IPS-18c (cell line): ENCODE data around the gene FKBP4.

ENCODE experiments used
- H3K4me3 ChIP-seq: 2 replicates; pipeline ENCODE4 v1.7.0; 2013; ENCODE audit warnings: low read depth, mild to moderate bottlenecking, low read length, moderate library complexity; ENCODE audit not compliant: insufficient read depth
- H3K9me3 ChIP-seq: one replicate; pipeline ENCODE4 v1.6.1; 2013; ENCODE audit warnings: mild to moderate bottlenecking, low read length, moderate library complexity; ENCODE audit not compliant: control insufficient read depth, insufficient read depth

FKBP4 gene

DNA sequence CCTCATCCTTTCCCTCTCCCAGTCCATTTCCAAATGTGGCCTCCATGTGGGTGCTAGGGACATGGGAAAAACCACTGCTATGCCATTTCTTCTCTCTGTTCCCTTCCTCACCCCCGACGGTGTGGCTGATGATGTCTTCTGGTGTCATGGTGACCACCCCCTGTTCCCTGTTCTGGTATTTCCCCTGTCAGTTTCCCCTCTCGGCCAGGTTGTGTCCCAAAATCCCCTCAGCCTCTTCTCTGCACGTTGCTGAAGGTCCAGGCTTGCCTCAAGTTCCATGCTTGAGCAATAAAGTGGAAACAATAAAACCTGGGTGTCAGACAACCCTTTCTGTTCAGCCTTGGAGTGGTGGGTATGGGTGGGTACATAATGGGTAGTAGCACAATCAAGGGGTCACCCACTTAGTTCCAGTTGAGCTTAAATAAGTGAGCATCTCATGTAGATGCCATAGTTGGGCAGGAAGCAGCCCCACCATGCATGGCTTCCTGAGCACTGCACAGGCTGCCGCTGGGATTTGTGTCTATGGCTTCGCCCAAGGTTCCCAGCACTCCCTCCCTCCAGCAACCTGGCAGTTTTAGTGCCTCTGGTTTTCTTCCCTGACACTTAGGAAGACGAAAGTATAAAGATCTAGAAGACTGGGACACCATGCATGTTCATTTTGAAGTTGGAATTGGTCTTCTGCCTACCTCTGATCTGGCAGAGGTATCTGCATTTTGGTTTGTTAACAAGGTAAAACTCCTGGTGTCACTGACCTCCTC, 9.0 kb downstream of the FKBP4 start:
- no peak overlapping the region for H3K4me3 ChIP-seq
- no peaks in the 10 kb centered on the region for H3K9me3 ChIP-seq

DNA sequence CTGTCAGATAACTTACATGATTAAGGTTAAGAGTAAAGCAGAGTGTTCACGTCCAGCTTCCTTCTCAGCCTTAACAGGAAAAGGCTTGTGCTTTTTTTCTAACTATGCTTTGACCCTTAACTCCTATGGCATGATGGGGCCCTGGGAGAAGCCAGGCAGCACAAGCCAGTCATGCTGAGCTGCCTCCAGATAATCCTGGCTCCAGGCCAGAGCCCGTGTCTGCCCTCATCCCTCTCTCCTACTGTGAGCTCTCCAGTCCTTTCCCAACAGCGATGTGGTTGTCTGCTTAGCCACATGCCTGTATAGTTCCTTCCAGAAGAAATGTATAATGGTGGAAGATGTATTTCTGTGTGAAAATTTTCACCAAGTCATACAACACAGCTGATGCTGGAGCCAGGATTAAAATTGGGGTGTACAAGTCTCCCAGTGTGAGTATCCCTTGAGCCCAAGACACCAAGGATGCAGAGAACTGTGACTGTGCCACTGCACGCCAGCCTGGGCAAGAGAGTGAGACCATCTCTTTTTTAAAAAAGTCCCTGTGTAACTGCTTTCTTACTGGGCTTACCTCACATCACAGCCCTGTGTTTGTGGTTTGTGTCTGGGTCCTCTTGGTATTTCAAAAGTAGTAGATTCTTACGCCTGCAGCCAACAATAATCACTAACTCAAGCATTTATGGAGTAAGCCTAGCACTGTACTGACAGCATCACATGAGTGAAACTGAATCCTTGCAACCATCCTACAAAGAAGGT, 9.8 kb downstream of the FKBP4 start:
- no peak overlapping the region for H3K4me3 ChIP-seq

DNA sequence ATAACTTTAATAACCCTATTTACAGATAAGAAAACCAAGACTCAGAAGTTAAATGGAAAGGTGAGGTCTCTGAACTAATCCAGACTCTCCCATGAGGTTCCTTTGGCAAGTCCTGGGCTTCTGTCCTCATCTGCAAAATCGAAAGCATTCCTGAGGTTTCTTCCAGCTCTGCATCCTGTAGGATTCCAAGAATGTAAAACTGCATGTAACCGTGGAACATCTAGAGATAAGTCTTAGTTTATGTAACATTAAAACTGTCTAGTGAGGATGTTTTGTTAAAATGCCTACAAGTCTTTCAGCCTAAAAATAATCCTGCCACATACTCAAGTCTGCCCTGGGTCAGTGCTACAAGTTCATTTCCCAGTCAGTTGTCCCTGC, 10.4 kb downstream of the FKBP4 start:
- no peak overlapping the region for H3K4me3 ChIP-seq

More for the DNA sequence above, 9.8 kb downstream of the FKBP4 start:
- no peaks in the 10 kb centered on the region for H3K9me3 ChIP-seq

DNA sequence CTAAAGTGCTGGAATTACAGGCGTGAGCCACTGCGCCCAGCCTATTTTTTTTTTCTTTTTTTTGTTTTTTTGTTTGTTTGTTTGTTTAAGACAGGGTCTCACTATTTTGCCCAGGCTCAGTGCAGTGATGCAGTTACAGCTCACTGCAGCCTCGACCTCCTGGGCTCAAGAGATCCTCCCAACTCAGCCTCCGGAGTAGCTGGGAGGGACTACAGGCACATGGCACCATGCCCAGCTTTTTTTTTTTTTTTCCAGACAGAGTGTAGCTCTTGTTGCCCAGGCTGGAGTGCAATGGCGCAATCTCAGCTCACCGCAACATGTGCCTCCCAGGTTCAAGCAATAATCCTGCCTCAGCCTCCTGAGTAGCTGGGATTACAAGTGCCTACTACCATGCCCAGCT, 11.9 kb downstream of the FKBP4 start:
- Histone ChIP-seq H3K9me3 (no peaks in the 10 kb centered on the region), H3K4me3 (no peak overlapping the region)

More for the DNA sequence above, 10.4 kb downstream of the FKBP4 start:
- H3K9me3 ChIP-seq: no peaks in the 10 kb centered on the region

DNA sequence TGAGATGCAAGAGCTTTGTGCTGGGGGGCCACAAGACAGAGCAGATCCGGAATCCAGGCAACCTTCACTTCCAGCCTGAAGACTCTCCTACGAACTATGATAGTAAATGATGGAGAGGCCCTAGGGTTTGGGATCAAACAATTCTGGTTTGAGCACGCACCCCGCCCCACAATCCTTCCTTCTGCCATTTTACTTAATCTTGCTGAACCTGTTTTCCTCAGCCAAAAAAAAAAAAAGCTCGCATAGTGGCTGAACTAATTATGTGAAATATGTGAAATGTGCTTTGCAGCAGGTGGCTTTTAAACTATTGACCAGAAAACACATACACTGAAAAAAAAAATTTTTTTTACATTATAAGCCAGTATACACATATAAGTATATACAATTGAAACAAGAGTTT, 17.0 kb downstream of the FKBP4 start:
- H3K9me3 ChIP-seq: no peaks in the 10 kb centered on the region
- no peak overlapping the region for H3K4me3 ChIP-seq

DNA sequence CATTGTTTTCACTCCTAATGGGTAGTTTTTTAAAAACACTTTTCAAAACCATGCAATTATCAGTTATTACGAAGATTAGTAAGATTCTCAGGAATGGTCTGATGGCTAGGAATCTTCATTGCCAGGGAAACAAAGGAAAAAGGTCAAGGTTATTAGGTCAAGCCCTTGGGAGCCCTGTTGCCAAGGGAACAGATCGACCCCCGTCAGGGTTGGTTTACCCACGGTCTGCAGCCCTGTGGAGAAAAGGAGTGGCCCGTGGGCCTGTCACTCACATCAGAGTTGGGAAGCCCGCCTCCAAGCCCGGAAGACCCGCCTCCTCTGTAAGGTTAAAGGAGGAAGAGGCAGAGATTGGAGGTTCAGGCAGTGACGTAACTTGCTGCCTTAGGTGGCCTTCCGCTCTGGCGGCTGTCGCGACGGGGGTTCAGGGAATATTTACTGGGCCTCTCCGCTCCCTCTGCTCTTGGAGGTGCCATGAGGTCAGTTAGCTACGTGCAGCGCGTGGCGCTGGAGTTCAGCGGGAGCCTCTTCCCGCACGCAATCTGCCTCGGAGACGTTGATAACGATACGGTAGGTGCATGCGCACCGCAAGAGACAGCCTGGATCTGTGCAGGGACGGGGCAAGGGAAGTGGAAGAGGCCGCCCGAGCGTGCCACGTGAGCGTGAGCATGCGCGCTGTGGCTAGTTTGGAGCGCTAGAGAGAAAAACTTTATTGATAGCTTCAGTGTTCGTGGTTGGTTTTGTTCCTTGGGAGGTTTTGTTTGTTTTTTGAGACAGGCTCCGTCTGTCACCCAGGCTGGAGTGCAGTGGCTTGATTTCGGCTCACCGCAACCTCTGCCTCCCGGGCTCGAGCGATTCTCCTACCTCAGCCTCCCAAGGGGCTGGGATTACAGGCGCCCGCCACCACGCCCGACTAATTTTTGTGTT, 17.8 kb downstream of the FKBP4 start, which contains the start of gene ITFG2:
Gene ITFG2 (plus strand): TSS at position 379 of the 924 bp plus-strand sequence. CDS start 93 bp downstream, at position 472.
- H3K4me3 ChIP-seq: peak within 1 kb of the TSS; percentile 86
- no peaks in the 10 kb centered on the region for H3K9me3 ChIP-seq

DNA sequence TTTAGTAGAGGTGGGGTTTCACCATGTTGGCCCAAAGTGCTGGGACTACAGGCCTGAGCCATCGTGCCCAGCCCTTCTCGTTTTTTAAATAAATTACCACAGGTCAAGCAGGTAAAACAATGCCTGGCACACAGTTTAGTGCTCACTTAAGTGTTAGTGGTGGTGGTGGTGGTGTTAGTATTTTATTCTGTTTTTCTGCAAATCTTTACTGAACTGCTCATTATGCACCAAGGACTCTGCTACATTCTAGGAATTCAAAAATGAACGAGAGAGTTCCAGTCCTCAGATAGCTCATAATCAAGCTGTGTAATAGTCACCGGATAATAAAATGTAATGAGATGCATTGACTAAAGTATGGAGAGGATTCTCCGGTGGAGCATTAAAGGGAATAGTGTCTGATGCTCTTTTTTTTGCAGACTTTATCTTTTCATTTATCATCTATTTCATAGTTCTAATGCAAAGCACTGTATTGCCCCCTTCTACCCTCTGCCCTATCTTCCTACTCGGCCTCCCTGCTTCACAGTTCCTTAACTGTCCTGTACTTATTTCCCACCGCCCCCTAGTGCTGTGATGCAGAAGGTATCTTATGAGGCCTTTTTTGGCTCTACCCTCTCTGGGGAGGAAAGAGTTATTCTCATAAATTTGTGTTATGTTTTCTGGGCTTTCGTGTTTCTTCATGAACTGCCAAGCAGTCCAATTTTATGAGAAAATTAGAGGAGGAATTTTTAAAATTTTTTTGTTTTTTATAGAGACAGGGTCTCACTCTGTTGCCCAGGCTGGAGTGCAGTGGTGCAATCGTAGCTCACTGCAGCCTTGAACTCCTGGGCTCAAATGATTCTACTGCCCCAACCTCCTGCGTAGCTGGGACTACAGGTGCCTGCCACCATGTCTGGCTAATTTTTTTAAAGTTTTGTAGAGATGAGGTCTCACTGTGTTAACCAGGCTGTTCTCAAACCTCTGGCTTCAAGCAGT, 18.7 kb downstream of the FKBP4 start:
- Histone ChIP-seq H3K9me3 (no peaks in the 10 kb centered on the region), H3K4me3 (peak overlapping the region; percentile 86)

DNA sequence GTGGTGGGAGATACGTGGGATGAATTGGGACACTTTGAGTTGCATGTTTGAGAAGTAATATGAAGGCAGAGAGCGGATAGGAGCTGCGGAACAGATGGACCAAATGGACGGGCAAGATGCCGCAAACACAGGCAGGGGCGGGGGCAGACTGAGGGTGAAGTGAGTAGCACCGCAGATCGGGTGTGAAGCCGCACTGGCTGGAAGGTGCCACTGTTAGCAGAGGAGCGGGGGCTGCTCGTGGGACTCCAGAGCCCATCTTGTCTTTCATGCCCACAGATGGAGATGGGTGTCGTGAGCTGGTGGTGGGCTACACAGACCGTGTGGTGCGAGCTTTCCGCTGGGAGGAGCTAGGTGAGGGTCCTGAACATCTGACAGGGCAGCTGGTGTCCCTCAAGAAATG, 25.0 kb downstream of the FKBP4 start:
- no peaks in the 10 kb centered on the region for H3K9me3 ChIP-seq
- H3K4me3 ChIP-seq: no peak overlapping the region

DNA sequence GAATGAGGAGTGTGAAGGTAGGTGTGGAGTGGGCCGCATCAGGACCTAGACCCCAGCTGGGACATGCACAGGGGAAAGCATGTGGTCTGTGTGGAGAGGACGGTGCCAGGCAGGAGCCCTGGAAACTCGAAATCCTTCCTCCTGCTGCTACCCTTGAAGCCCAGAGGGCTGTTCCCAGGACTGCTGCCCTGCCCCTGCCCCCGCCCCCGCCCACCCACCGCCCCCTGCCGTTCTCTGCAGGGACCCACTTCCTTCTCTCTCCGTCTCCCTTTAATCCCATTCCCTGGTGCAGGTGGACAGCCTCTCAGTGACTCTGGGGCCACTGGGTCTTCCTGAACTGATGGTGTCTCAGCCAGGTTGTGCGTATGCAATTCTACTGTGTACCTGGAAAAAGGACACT, 25.7 kb downstream of the FKBP4 start:
- Histone ChIP-seq H3K4me3 (no peak overlapping the region), H3K9me3 (no peaks in the 10 kb centered on the region)

DNA sequence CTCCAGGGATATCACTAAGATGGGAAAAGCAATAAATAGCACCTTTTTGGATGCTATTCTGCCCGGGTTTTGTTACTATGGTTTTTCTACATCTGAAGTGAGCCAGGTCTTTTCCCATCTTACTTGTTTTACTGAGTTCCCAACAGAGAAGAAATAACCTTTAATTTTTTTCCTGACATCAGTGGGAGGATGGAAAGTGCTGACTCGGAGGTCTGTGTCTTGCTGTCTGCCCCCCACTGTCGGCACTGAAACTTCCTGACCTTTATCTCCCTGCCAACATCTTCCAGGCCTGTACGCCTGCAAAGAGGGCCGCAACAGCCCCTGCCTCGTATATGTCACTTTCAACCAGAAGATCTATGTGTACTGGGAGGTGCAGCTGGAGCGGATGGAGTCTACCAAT, 28.7 kb downstream of the FKBP4 start:
- no peaks in the 10 kb centered on the region for H3K9me3 ChIP-seq

DNA sequence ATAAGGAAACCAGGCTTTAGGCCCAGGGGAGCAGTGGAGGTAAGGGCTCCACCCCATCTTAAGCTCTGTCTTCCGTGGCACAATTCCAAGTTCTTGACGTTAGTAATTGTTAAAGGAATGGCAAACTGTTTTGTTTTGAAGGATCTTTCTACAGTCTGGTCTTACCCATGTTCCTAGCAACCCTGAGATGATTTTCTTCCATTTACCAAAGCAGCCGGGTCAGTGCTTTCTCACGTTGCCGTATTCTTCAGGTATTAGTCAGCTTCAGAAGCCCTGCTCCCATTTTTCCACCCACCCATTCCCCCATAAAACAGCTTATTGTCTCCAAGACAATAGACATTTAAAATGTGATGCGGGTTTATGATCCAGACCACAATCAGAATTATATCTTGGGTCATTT, 29.8 kb downstream of the FKBP4 start:
- H3K9me3 ChIP-seq: no peaks in the 10 kb centered on the region
- no peak overlapping the region for H3K4me3 ChIP-seq

More for the DNA sequence above, 28.7 kb downstream of the FKBP4 start:
- H3K4me3 ChIP-seq: no peak overlapping the region

DNA sequence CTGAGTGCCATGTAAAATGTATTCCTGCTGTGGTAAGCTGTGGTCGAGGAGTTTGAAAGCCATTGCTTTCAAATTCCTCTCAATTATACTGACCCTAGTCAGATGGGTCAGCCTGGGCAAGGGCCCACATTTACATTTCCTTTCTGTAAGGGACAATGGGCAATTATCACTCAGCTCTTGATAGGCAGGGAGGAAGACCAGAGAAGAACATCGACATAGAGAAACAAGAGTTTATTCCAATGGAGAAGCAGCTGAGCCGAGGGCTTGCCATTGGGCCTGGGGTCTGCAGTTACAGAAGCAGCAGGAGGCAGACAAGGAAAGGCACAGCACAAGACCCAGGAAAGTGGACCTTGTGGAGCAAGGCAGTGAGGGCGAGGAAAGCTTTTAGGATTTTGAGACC, 30.4 kb downstream of the FKBP4 start:
- Histone ChIP-seq H3K4me3 (no peak overlapping the region), H3K9me3 (no peaks in the 10 kb centered on the region)

DNA sequence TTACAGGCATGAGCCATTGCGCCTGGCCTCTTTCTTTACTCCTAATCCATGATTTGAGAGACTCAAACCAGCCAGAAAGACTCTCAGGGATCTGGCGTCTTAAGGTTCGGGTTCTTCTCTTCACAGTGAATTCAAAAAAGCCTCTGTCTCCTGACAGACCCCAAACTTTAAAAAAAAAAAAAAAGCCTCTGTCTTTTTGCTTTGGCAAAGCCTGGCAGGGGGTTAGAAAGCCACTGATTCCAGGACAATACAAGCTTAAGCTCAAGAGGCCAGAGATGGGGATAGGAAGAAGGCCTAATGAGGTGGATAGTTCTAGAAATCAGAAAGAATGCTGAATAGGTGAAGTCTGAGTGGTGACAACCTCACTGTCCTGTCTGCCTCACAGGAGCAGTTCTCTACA, 31.3 kb downstream of the FKBP4 start:
- Histone ChIP-seq H3K9me3 (no peaks in the 10 kb centered on the region), H3K4me3 (no peak overlapping the region)

DNA sequence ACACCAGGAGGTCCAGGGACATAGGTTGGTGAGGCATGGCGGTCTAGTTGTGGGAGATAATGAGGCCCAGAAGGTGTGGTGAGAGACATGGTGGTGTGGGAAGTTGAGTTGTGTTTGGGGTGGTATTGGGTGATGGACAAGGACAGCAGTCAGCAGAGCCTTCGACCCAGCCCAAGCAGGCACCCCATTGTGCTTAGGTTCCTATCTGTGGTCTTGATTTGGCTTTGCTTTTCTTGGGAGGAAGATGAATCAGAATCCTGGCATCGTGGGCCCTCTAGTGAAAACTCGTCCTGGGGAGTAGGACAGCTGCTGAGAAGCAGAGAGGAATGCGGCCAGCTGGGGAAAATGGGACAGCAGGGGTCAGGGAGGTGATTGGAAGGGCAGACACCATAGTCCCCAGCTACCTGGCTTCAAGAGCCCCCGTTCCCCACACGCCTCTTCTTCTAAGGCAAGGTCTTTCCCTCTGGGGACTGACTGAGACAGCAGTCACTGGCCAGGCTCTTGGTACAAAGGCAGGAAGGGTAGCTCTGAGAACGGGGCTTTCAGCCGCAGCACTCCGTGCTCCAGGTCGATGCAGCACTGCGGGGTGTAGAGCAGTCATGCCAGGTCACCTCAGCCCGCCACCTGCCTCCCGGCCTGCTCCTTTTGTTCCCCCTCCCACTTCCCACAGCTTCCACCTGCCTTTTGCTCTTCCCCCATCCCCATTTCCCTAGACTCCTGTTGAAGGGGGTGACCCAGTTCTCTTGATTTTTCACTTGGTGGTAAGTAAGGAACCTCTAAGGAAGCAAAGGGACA, 32.1 kb downstream of the FKBP4 start:
- no peak overlapping the region for H3K4me3 ChIP-seq

DNA sequence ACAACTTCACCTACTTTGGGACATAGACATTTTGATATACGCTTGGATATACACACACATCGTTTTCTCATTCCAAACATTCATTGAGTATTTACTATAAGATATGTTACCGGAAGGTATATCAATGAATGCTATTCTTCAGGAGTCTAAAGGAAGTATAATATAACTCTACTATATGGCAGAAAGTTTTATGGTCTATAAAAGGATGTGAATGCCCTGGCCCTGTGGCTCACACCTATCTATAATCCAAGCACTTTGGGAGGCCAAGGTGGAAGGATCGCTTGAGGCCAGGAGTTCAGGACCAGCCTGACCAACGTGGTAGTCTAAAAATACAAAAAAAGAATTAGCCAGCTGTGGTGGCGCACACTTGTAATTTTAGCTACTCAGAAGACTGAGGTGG, 34.5 kb downstream of the FKBP4 start:
- no peak overlapping the region for H3K4me3 ChIP-seq

More for the DNA sequence above, 32.1 kb downstream of the FKBP4 start:
- H3K9me3 ChIP-seq: no peaks in the 10 kb centered on the region

More for the DNA sequence above, 34.5 kb downstream of the FKBP4 start:
- H3K9me3 ChIP-seq: no peaks in the 10 kb centered on the region
